Measurements from ENCODE around the gene SAP30BP.

- no peak for TF ChIP-seq CTCF (IDR thresholded peaks at IDR 0.05)
- TF ChIP-seq EZH2 (IDR thresholded peaks at IDR 0.05) = no peak
Measured at GRCh38 chr17:75684249-75684648, 17.1 kb downstream of the SAP30BP start.

All from neural progenitor cell (in vitro differentiated cells).